Liver (tissue), 3 donors: ENCODE results near the gene PANK1.

Source experiments
- EGR1 ChIP-seq, 2 donors: IDR thresholded peaks; 2 replicates each; pipeline ENCODE4 v1.6.1; 2016 to 2018; ENCODE audit warnings: antibody characterized with exemption in 2 of 2, low read depth in 2 of 2
- FOXA1 ChIP-seq: IDR thresholded peaks from 2 replicates; pipeline ENCODE4 v1.6.1; 2016; ENCODE audit warnings: antibody characterized with exemption
- GABPA ChIP-seq, 2 donors: IDR thresholded peaks in 1 of 2; conservative IDR thresholded peaks in 1 of 2; 2 replicates each; pipeline ENCODE4 v1.6.1; 2016; ENCODE audit warnings: antibody characterized with exemption in 2 of 2, mild to moderate bottlenecking in 1 of 2, moderate library complexity in 1 of 2
- HNF4G ChIP-seq: IDR thresholded peaks from 2 replicates; pipeline ENCODE4 v1.6.1; 2016; ENCODE audit warnings: antibody characterized with exemption
- JUND ChIP-seq, 2 donors: IDR thresholded peaks; 2 replicates each; pipeline ENCODE4 v1.6.1; 2016; ENCODE audit warnings: antibody characterized with exemption in 2 of 2
- RAD21 ChIP-seq, 2 donors: IDR thresholded peaks; 2 replicates each; pipeline ENCODE4 v1.6.1; 2016; ENCODE audit warnings: antibody characterized with exemption in 2 of 2, mild to moderate bottlenecking in 2 of 2
- SP1 ChIP-seq: IDR thresholded peaks from 2 replicates; pipeline ENCODE4 v1.6.1; 2018; ENCODE audit warnings: antibody characterized with exemption, mild to moderate bottlenecking
- TAF1 ChIP-seq: conservative IDR thresholded peaks from 2 replicates; pipeline ENCODE4 v1.6.1; 2016; ENCODE audit warnings: antibody characterized with exemption, mild to moderate bottlenecking
- YY1 ChIP-seq: IDR thresholded peaks from 2 replicates; pipeline ENCODE4 v1.6.1; 2016; ENCODE audit warnings: antibody characterized with exemption, mild to moderate bottlenecking
- ZBTB33 ChIP-seq: IDR thresholded peaks from 2 replicates; pipeline ENCODE4 v1.6.1; 2016; ENCODE audit warnings: antibody characterized with exemption
- TF ChIP-seq, protein P1 (sequence below): IDR thresholded peaks from 2 replicates; pipeline ENCODE4 v1.6.1; 2016; ENCODE audit warnings: antibody characterized with exemption, mild to moderate bottlenecking
- TF ChIP-seq, protein P2 (sequence below): fragments of 150-350 bp; IDR thresholded peaks from 2 replicates; pipeline ENCODE4 v1.5.1; 2017; ENCODE audit warnings: improper control_type of control experiment, low read depth, low read length; ENCODE audit not compliant: missing input control
- TF ChIP-seq, protein P3 (sequence below): IDR thresholded peaks from 2 replicates; pipeline ENCODE4 v1.6.1; 2016; ENCODE audit warnings: antibody characterized with exemption
- TF ChIP-seq, protein P4 (sequence below): IDR thresholded peaks from 2 replicates; pipeline ENCODE4 v1.6.1; 2016; ENCODE audit warnings: antibody characterized with exemption
- donor health status: healthy.
- donor health status: healthy.

- TF ChIP-seq, protein P1, sequence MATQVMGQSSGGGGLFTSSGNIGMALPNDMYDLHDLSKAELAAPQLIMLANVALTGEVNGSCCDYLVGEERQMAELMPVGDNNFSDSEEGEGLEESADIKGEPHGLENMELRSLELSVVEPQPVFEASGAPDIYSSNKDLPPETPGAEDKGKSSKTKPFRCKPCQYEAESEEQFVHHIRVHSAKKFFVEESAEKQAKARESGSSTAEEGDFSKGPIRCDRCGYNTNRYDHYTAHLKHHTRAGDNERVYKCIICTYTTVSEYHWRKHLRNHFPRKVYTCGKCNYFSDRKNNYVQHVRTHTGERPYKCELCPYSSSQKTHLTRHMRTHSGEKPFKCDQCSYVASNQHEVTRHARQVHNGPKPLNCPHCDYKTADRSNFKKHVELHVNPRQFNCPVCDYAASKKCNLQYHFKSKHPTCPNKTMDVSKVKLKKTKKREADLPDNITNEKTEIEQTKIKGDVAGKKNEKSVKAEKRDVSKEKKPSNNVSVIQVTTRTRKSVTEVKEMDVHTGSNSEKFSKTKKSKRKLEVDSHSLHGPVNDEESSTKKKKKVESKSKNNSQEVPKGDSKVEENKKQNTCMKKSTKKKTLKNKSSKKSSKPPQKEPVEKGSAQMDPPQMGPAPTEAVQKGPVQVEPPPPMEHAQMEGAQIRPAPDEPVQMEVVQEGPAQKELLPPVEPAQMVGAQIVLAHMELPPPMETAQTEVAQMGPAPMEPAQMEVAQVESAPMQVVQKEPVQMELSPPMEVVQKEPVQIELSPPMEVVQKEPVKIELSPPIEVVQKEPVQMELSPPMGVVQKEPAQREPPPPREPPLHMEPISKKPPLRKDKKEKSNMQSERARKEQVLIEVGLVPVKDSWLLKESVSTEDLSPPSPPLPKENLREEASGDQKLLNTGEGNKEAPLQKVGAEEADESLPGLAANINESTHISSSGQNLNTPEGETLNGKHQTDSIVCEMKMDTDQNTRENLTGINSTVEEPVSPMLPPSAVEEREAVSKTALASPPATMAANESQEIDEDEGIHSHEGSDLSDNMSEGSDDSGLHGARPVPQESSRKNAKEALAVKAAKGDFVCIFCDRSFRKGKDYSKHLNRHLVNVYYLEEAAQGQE = no peak
- TF ChIP-seq, protein P2, sequence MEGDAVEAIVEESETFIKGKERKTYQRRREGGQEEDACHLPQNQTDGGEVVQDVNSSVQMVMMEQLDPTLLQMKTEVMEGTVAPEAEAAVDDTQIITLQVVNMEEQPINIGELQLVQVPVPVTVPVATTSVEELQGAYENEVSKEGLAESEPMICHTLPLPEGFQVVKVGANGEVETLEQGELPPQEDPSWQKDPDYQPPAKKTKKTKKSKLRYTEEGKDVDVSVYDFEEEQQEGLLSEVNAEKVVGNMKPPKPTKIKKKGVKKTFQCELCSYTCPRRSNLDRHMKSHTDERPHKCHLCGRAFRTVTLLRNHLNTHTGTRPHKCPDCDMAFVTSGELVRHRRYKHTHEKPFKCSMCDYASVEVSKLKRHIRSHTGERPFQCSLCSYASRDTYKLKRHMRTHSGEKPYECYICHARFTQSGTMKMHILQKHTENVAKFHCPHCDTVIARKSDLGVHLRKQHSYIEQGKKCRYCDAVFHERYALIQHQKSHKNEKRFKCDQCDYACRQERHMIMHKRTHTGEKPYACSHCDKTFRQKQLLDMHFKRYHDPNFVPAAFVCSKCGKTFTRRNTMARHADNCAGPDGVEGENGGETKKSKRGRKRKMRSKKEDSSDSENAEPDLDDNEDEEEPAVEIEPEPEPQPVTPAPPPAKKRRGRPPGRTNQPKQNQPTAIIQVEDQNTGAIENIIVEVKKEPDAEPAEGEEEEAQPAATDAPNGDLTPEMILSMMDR = no peak
- TF ChIP-seq HNF4G (no peak), SP1 (no peak), GABPA (IDR thresholded peaks at IDR 0.05 in 1 of 2, conservative IDR thresholded peaks at IDR 0.05 in 1 of 2) (no peak), TAF1 (no peak), ZBTB33 (no peak), FOXA1 (no peak), JUND (IDR thresholded peaks at IDR 0.05) (no peak), RAD21 (IDR thresholded peaks at IDR 0.05) (no peak), EGR1 (IDR thresholded peaks at IDR 0.05; ENCODE audit: low read depth in 2 of 2) (no peak), YY1 (no peak)
- TF ChIP-seq, protein P3, sequence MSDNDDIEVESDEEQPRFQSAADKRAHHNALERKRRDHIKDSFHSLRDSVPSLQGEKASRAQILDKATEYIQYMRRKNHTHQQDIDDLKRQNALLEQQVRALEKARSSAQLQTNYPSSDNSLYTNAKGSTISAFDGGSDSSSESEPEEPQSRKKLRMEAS = no peak
- TF ChIP-seq, protein P4, sequence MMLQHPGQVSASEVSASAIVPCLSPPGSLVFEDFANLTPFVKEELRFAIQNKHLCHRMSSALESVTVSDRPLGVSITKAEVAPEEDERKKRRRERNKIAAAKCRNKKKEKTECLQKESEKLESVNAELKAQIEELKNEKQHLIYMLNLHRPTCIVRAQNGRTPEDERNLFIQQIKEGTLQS = no peak
These were observed 25.9 kb upstream of the PANK1 start for GRCh38 chr10:89670926-89671325.
